ENCODE results near the gene KLHL7. TPM values are rescaled to one million over a fixed set of nuclear protein-coding genes. Genes with fewer than 3 reads are reported as not detected.

The KLHL7 gene
- total and polyA plus RNA-seq, 9 of the 15 experiments (the other 6 are each of a cell fraction or from before 2014, with no cell fraction given): 4.2 to 63.1 (median 32.3) TPM

DNA sequence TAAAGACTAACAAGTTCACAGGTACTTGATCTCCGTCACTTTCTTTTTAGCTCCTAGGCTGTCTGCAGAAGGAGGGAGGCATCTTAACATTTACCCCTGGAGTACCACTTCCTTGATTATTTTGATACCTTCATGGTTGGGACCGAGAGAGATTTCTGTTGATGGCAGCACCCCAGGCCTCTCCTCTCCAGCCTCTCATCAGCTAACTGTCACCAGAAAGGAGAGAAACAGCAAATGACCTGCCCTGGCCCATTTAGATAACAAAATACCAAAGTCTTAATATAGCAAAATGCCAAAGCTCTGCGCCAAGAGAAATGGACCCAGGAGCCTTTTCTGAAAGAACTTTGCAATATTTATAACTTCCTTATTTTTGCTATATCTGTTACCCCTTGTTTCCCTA is 30.0 kb upstream of the KLHL7 start (continued):
- TF ChIP-seq, protein P1, sequence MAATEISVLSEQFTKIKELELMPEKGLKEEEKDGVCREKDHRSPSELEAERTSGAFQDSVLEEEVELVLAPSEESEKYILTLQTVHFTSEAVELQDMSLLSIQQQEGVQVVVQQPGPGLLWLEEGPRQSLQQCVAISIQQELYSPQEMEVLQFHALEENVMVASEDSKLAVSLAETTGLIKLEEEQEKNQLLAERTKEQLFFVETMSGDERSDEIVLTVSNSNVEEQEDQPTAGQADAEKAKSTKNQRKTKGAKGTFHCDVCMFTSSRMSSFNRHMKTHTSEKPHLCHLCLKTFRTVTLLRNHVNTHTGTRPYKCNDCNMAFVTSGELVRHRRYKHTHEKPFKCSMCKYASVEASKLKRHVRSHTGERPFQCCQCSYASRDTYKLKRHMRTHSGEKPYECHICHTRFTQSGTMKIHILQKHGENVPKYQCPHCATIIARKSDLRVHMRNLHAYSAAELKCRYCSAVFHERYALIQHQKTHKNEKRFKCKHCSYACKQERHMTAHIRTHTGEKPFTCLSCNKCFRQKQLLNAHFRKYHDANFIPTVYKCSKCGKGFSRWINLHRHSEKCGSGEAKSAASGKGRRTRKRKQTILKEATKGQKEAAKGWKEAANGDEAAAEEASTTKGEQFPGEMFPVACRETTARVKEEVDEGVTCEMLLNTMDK (IDR thresholded peaks at IDR 0.05; ENCODE audit: borderline replicate concordance, insufficient read depth, low read depth, low read length, poor library complexity, severe bottlenecking): no peak

DNA sequence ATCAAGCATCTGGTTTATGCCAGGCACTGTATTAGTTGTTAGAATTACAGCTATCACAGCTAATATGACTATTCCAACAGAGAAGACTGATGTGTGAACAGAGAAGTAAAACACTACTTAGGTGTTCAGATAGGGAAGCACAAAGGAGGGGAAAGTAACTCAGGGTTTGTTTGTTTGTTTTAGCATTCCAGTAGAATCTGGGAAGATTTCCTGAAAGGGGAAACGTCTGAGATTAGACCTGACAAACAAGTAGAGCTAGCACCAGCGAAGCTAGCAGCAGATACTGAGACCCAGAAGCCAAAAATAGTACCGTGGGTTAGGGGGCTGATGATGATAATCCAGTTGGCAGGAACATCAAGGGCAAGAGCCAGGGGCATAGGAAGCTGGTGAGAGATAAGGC is 28.8 kb upstream of the KLHL7 start:
- 0% methylated on average over 3 of the region's 3 CpGs for WGBS (ENCODE audit: insufficient coverage, low coverage, missing lambda C conversion rate)
- Histone ChIP-seq H3K9me3 (replicated peaks; ENCODE audit: control insufficient read depth, insufficient read depth, low read depth, low read length) (no peaks in the 10 kb centered on the region), H3K27me3 (ENCODE audit: control insufficient read depth in 2 of 2, insufficient read depth in 2 of 2, low read length in 2 of 2) (no peaks in the 10 kb centered on the region; a peak in 1 of 5 replicates), H3K4me3 (no peak overlapping the region), H3K79me2 (ENCODE audit: control insufficient read depth, insufficient read depth, low read length) (no peaks in the 10 kb centered on the region), H3K9ac (ENCODE audit: insufficient read depth in 1 of 2, low read depth in 2 of 2, low read length in 2 of 2) (no peak overlapping the region), H4K20me1 (replicated peaks; ENCODE audit: control insufficient read depth, insufficient read depth, low read length) (no peaks in the 10 kb centered on the region), H3K9me1 (ENCODE audit: control insufficient read depth, insufficient read depth, low read length) (no peaks in the 10 kb centered on the region), H3K27ac (ENCODE audit: extremely low read depth, low read depth, low read length) (no peak overlapping the region), H3K36me3 (ENCODE audit: control insufficient read depth, insufficient read depth, low read length) (no peaks in the 10 kb centered on the region), H3K4me2 (ENCODE audit: insufficient read depth, low read length) (no peak overlapping the region), H2AFZ (ENCODE audit: low read depth, low read length) (peak overlapping the region; percentile 24; the same call in 1 of the 2 replicates), H3K4me1 (replicated peaks in 1 of 2; ENCODE audit: control insufficient read depth in 2 of 2, insufficient read depth in 2 of 2, low read length in 2 of 2) (peaks cover 0 to 21% of the 10 kb centered on the region in 2 experiments; a peak in 3 of 5 replicates)
- intact Hi-C loops (cut with micrococcal nuclease): no loop called here
- ATAC-seq (no peak), FAIRE-seq (no peak), DNase-seq (ENCODE audit: extremely low read depth in 1 of 4, low spot score in 3 of 4) (no peak)
- CTCF ChIA-PET (ENCODE audit: low intra/inter-chr PET ratio): no interaction called here
- BruUV-seq (replicated peaks): no TSS peak
- POLR2A ChIA-PET: no interaction called here
- in situ Hi-C loops (cut with MboI): no loop called here
- TF ChIP-seq ZNF583 (CRISPR knock-in tag; IDR thresholded peaks at IDR 0.05) (no peak), KAT2B (IDR thresholded peaks at IDR 0.05; ENCODE audit: low read depth, low read length) (no peak), TAL1 (IDR thresholded peaks at IDR 0.05) (no peak), ARHGAP35 (IDR thresholded peaks at IDR 0.05; ENCODE audit: partially characterized antibody) (no peak), ZNF217 (CRISPR knock-in tag; IDR thresholded peaks at IDR 0.05) (no peak), ETV5 (CRISPR knock-in tag; IDR thresholded peaks at IDR 0.05; ENCODE audit: low read depth) (no peak), SMARCA4 (IDR thresholded peaks at IDR 0.05) (no peak), ZNF23 (CRISPR knock-in tag; IDR thresholded peaks at IDR 0.05) (no peak), ZBTB7A (IDR thresholded peaks at IDR 0.05; ENCODE audit: borderline replicate concordance, control insufficient read depth, low read depth, low read length) (no peak), STAT5A (IDR thresholded peaks at IDR 0.05; ENCODE audit: borderline replicate concordance, low read length) (no peak), SP2 (IDR thresholded peaks at IDR 0.05; ENCODE audit: extremely low read depth, low read depth, low read length, poor library complexity, severe bottlenecking) (no peak), MYBL2 (IDR thresholded peaks at IDR 0.05; ENCODE audit: low read depth) (no peak), MYBL2 (CRISPR knock-in tag; IDR thresholded peaks at IDR 0.05; ENCODE audit: borderline replicate concordance) (no peak), KDM2B (CRISPR knock-in tag; IDR thresholded peaks at IDR 0.05) (no peak), CHD2 (IDR thresholded peaks at IDR 0.05; ENCODE audit: low read depth, low read length) (no peak), NCOA6 (IDR thresholded peaks at IDR 0.05) (no peak), ZNF830 (CRISPR knock-in tag; IDR thresholded peaks at IDR 0.05) (no peak), DMBX1 (CRISPR knock-in tag; IDR thresholded peaks at IDR 0.05; ENCODE audit: borderline replicate concordance) (no peak)
- TF ChIP-seq, protein P2, sequence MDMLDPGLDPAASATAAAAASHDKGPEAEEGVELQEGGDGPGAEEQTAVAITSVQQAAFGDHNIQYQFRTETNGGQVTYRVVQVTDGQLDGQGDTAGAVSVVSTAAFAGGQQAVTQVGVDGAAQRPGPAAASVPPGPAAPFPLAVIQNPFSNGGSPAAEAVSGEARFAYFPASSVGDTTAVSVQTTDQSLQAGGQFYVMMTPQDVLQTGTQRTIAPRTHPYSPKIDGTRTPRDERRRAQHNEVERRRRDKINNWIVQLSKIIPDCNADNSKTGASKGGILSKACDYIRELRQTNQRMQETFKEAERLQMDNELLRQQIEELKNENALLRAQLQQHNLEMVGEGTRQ (CRISPR knock-in tag; IDR thresholded peaks at IDR 0.05): no peak
- TF ChIP-seq, protein P3, sequence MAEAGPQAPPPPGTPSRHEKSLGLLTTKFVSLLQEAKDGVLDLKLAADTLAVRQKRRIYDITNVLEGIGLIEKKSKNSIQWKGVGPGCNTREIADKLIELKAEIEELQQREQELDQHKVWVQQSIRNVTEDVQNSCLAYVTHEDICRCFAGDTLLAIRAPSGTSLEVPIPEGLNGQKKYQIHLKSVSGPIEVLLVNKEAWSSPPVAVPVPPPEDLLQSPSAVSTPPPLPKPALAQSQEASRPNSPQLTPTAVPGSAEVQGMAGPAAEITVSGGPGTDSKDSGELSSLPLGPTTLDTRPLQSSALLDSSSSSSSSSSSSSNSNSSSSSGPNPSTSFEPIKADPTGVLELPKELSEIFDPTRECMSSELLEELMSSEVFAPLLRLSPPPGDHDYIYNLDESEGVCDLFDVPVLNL (CRISPR knock-in tag; IDR thresholded peaks at IDR 0.05; ENCODE audit: low read depth): no peak

All from K562 (cell line).